Adrenal gland (tissue), 5 donors: ENCODE measurements around the gene SLC9A9.

ENCODE experiments used
- POLR2A ChIP-seq, 2 donors: fragments of 450-650 bp; IDR thresholded peaks; one replicate each; pipeline ENCODE4 v1.6.1; 2017; ENCODE audit warnings: antibody characterized with exemption in 2 of 2, mild to moderate bottlenecking in 2 of 2, moderate library complexity in 1 of 2
- TF ChIP-seq, protein P1 (sequence below), 6 experiments: fragments of 450-650 bp in 4 of 6; fragments of 200-600 bp in 2 of 6; sonication (generic) in 1 of 6; IDR thresholded peaks; 1 replicate in 5 of 6; 2 replicates in 1 of 6; pipeline versions ENCODE4 v1.5.1 to v1.8.0; 2016 to 2021; ENCODE audit warnings: antibody characterized with exemption in 6 of 6, mild to moderate bottlenecking in 2 of 6, moderate library complexity in 1 of 6
- donor health status: DM: no; HTN: no; CAD: no.

DNA sequence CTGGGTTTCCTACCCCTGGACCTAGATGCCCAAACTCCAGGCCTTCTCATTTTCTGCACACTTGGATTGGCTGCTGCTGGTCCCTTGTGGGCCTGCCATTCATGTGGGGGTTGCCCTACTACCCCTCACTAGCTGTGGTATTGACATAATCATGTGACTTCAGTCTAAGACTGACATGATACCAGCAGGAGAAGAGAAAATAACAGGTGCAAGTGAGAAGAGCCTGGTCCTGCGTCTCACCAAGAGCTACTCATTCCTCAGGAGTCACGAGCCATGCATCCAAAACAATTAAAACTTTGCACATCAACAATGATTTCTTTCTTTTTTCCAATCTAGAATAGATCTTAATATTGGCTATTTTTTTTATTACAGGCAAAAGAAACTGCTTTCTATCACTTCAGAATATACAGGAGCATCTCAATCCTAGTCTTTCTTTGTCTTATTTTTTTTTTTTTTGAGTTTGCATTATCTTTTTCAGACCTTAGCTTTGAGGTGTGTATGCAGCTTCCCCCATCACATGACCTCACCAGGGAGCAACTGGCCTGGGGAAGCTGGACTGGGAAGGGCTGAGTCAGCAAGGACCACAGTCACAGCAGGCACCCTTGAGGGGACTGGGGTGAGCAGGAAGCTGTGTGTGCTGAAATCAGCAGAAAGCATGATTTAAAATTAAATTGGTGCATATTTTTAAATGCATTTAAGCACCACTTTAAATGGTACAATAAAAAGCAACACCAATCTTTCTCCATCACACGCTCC is 27.6 kb downstream of the SLC9A9 start:
- TF ChIP-seq, protein P1, sequence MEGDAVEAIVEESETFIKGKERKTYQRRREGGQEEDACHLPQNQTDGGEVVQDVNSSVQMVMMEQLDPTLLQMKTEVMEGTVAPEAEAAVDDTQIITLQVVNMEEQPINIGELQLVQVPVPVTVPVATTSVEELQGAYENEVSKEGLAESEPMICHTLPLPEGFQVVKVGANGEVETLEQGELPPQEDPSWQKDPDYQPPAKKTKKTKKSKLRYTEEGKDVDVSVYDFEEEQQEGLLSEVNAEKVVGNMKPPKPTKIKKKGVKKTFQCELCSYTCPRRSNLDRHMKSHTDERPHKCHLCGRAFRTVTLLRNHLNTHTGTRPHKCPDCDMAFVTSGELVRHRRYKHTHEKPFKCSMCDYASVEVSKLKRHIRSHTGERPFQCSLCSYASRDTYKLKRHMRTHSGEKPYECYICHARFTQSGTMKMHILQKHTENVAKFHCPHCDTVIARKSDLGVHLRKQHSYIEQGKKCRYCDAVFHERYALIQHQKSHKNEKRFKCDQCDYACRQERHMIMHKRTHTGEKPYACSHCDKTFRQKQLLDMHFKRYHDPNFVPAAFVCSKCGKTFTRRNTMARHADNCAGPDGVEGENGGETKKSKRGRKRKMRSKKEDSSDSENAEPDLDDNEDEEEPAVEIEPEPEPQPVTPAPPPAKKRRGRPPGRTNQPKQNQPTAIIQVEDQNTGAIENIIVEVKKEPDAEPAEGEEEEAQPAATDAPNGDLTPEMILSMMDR (IDR thresholded peaks at IDR 0.05) = no peak
- no peak for TF ChIP-seq POLR2A (IDR thresholded peaks at IDR 0.05)
